HEK293 (cell line): Measurements from ENCODE around the gene M6PR.

ENCODE experiments used
- GLIS1 ChIP-seq: fragments of 450-650 bp; formaldehyde crosslinking; IDR thresholded peaks from 2 replicates; pipeline ENCODE4 v1.5.1; 2016; ENCODE audit warnings: missing biosample characterization, missing genetic modification characterization
- HOXA7 ChIP-seq: sonication (generic); formaldehyde crosslinking; IDR thresholded peaks from 2 replicates; pipeline ENCODE4 v1.8.1; 2022; ENCODE audit warnings: missing genetic modification reagents, borderline replicate concordance
- IKZF3 ChIP-seq: fragments of 450-650 bp; IDR thresholded peaks from 2 replicates; pipeline ENCODE4 v1.5.0; 2018; ENCODE audit warnings: missing biosample characterization, mild to moderate bottlenecking, missing genetic modification characterization, moderate library complexity
- KLF7 ChIP-seq: fragments of 450-650 bp; formaldehyde crosslinking; IDR thresholded peaks from 2 replicates; pipeline ENCODE4 v1.5.1; 2016; ENCODE audit warnings: missing biosample characterization, missing genetic modification characterization, borderline replicate concordance
- PRDM4 ChIP-seq: fragments of 450-650 bp; formaldehyde crosslinking; IDR thresholded peaks from 2 replicates; pipeline ENCODE4 v1.5.1; 2017; ENCODE audit warnings: missing biosample characterization, missing genetic modification characterization
- RBAK ChIP-seq: fragments of 450-650 bp; formaldehyde crosslinking; IDR thresholded peaks from 2 replicates; pipeline ENCODE4 v1.5.1; 2016; ENCODE audit warnings: missing biosample characterization, missing genetic modification characterization
- SCRT1 ChIP-seq: fragments of 450-650 bp; formaldehyde crosslinking; IDR thresholded peaks from 2 replicates; pipeline ENCODE4 v1.5.1; 2016; ENCODE audit warnings: missing biosample characterization, missing genetic modification characterization, borderline replicate concordance
- SETDB1 ChIP-seq: IDR thresholded peaks from one replicate; pipeline ENCODE4 v1.6.1; 2017; ENCODE audit warnings: mild to moderate bottlenecking, low read length, moderate library complexity, mixed read lengths; ENCODE audit not compliant: insufficient read length
- TRIM28 ChIP-seq: IDR thresholded peaks from 2 replicates; pipeline ENCODE4 v1.6.1; 2011; ENCODE audit warnings: low read length, control low read depth, borderline replicate concordance
- ZBTB1 ChIP-seq: fragments of 450-650 bp; formaldehyde crosslinking; IDR thresholded peaks from 2 replicates; pipeline ENCODE4 v1.5.1; 2016; ENCODE audit warnings: missing biosample characterization, missing genetic modification characterization
- ZBTB11 ChIP-seq: fragments of 450-650 bp; formaldehyde crosslinking; conservative IDR thresholded peaks from 2 replicates; pipeline ENCODE4 v1.5.1; 2016; ENCODE audit warnings: low read depth, missing biosample characterization, missing genetic modification characterization
- ZBTB8A ChIP-seq: fragments of 450-650 bp; formaldehyde crosslinking; IDR thresholded peaks from 2 replicates; pipeline ENCODE4 v1.5.1; 2016; ENCODE audit warnings: missing biosample characterization, missing genetic modification characterization
- ZIC2 ChIP-seq: fragments of 450-650 bp; formaldehyde crosslinking; IDR thresholded peaks from 2 replicates; pipeline ENCODE4 v1.5.1; 2016; ENCODE audit warnings: missing biosample characterization, missing genetic modification characterization
- ZNF211 ChIP-seq: fragments of 450-650 bp; formaldehyde crosslinking; IDR thresholded peaks from 2 replicates; pipeline ENCODE4 v1.5.1; 2016; ENCODE audit warnings: low read depth, missing biosample characterization, missing genetic modification characterization
- ZNF221 ChIP-seq: fragments of 450-650 bp; formaldehyde crosslinking; IDR thresholded peaks from 2 replicates; pipeline ENCODE4 v1.5.1; 2017; ENCODE audit warnings: missing biosample characterization, missing genetic modification characterization, borderline replicate concordance
- ZNF362 ChIP-seq: fragments of 450-650 bp; formaldehyde crosslinking; IDR thresholded peaks from 2 replicates; pipeline ENCODE4 v1.5.1; 2016; ENCODE audit warnings: missing biosample characterization, missing genetic modification characterization
- ZNF501 ChIP-seq: fragments of 450-650 bp; formaldehyde crosslinking; IDR thresholded peaks from 2 replicates; pipeline ENCODE4 v1.5.1; 2016; ENCODE audit warnings: missing biosample characterization, missing genetic modification characterization
- ZNF558 ChIP-seq: fragments of 450-650 bp; formaldehyde crosslinking; IDR thresholded peaks from 2 replicates; pipeline ENCODE4 v1.5.1; 2016; ENCODE audit warnings: missing biosample characterization, missing genetic modification characterization
- ZNF776 ChIP-seq: fragments of 450-650 bp; formaldehyde crosslinking; IDR thresholded peaks from 2 replicates; pipeline ENCODE4 v1.5.0; 2017; ENCODE audit warnings: missing biosample characterization, missing genetic modification characterization, borderline replicate concordance
- ZSCAN4 ChIP-seq: fragments of 450-650 bp; formaldehyde crosslinking; IDR thresholded peaks from 2 replicates; pipeline ENCODE4 v1.5.1; 2017; ENCODE audit warnings: missing biosample characterization, missing genetic modification characterization
- TF ChIP-seq, protein P1 (sequence below): fragments of 450-650 bp; IDR thresholded peaks from 2 replicates; pipeline ENCODE4 v1.5.1; 2018; ENCODE audit warnings: missing biosample characterization, mild to moderate bottlenecking, missing genetic modification characterization
- TF ChIP-seq, protein P2 (sequence below): fragments of 450-650 bp; formaldehyde crosslinking; IDR thresholded peaks from 2 replicates; pipeline ENCODE4 v1.5.1; 2016; ENCODE audit warnings: missing biosample characterization, missing genetic modification characterization

Gene M6PR

GRCh38 chr12:8949342-8950220 lies at the start of gene M6PR (continued):
- TF ChIP-seq HOXA7 (CRISPR knock-in tag) (no peak), ZNF211 (tag by site-specific recombination) (no peak), SETDB1 (peak; percentile 25), PRDM4 (tag by site-specific recombination) (no peak; the same call in 1 of the 2 replicates), ZSCAN4 (tag by site-specific recombination) (no peak), ZBTB1 (no peak), KLF7 (no peak), SCRT1 (tag by site-specific recombination) (no peak), ZNF558 (tag by site-specific recombination) (no peak), ZNF501 (tag by site-specific recombination) (peak; percentile 88), ZBTB8A (tag by site-specific recombination) (peak; percentile 83), RBAK (tag by site-specific recombination) (no peak), TRIM28 (peak; percentile 11; the same call in 1 of the 2 replicates), ZBTB11 (peak; percentile 90), ZNF776 (tag by site-specific recombination) (no peak), GLIS1 (tag by site-specific recombination) (no peak; the same call in 1 of the 2 replicates), IKZF3 (tag by site-specific recombination) (peak; percentile 17), ZNF221 (tag by site-specific recombination) (no peak), ZNF362 (tag by site-specific recombination) (no peak), ZIC2 (tag by site-specific recombination) (no peak)
- TF ChIP-seq, protein P1, sequence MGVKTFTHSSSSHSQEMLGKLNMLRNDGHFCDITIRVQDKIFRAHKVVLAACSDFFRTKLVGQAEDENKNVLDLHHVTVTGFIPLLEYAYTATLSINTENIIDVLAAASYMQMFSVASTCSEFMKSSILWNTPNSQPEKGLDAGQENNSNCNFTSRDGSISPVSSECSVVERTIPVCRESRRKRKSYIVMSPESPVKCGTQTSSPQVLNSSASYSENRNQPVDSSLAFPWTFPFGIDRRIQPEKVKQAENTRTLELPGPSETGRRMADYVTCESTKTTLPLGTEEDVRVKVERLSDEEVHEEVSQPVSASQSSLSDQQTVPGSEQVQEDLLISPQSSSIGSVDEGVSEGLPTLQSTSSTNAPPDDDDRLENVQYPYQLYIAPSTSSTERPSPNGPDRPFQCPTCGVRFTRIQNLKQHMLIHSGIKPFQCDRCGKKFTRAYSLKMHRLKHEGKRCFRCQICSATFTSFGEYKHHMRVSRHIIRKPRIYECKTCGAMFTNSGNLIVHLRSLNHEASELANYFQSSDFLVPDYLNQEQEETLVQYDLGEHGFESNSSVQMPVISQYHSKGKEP (tag by site-specific recombination), result no peak
- TF ChIP-seq, protein P2, sequence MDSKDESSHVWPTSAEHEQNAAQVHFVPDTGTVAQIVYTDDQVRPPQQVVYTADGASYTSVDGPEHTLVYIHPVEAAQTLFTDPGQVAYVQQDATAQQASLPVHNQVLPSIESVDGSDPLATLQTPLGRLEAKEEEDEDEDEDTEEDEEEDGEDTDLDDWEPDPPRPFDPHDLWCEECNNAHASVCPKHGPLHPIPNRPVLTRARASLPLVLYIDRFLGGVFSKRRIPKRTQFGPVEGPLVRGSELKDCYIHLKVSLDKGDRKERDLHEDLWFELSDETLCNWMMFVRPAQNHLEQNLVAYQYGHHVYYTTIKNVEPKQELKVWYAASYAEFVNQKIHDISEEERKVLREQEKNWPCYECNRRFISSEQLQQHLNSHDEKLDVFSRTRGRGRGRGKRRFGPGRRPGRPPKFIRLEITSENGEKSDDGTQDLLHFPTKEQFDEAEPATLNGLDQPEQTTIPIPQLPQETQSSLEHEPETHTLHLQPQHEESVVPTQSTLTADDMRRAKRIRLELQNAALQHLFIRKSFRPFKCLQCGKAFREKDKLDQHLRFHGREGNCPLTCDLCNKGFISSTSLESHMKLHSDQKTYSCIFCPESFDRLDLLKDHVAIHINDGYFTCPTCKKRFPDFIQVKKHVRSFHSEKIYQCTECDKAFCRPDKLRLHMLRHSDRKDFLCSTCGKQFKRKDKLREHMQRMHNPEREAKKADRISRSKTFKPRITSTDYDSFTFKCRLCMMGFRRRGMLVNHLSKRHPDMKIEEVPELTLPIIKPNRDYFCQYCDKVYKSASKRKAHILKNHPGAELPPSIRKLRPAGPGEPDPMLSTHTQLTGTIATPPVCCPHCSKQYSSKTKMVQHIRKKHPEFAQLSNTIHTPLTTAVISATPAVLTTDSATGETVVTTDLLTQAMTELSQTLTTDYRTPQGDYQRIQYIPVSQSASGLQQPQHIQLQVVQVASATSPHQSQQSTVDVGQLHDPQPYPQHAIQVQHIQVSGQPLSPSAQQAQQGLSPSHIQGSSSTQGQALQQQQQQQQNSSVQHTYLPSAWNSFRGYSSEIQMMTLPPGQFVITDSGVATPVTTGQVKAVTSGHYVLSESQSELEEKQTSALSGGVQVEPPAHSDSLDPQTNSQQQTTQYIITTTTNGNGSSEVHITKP (tag by site-specific recombination), result peak; percentile 63
